Measurements from ENCODE around the gene CEP164.

- TF ChIP-seq CTCF (IDR thresholded peaks at IDR 0.05 in 4 of 5, conservative IDR thresholded peaks at IDR 0.05 in 1 of 5) (no peak), POLR2A (IDR thresholded peaks at IDR 0.05) (no peak)
These were observed 93.8 kb downstream of the CEP164 start for GRCh38 chr11:117421476-117421875.

Data from gastrocnemius medialis (tissue), 4 donors.